ENCODE results near the gene IZUMO1.
A peak's percentile ranks its signal among the peaks of the same experiment; 100 is the strongest.

GRCh38 chr19:48780631-48781391 lies 34.1 kb upstream of the IZUMO1 start:
- no peak for TF ChIP-seq CTCF (IDR thresholded peaks at IDR 0.05; ENCODE audit: low read depth, low read length)
- no peak for TF ChIP-seq MYC (IDR thresholded peaks at IDR 0.05; ENCODE audit: low read depth, low read length)
- TF ChIP-seq MAX (IDR thresholded peaks at IDR 0.05; ENCODE audit: low read depth, low read length), result peak; percentile 69
